Colonic mucosa (tissue), 4 donors: Measurements from ENCODE around the gene PRODH. TPM values are rescaled to one million over a fixed set of nuclear protein-coding genes. Genes with fewer than 3 reads are reported as not detected.
"Not testable (repeated sequence)": the region's sequence is repeated elsewhere in the genome, so short reads cannot be mapped to it uniquely, and the experiment has no call there.

Experiments used
- DNase-seq: peaks from one replicate; pipeline ENCODE4 v3.0.0-alpha.2; 2020
- H3K27ac ChIP-seq: fragments of 200-600 bp; one replicate; pipeline ENCODE4 v1.8.0; 2021
- H3K27me3 ChIP-seq: fragments of 200-600 bp; one replicate; pipeline ENCODE4 v1.8.0; 2021
- H3K36me3 ChIP-seq: fragments of 200-600 bp; one replicate; pipeline ENCODE4 v1.8.0; 2021
- H3K4me1 ChIP-seq: fragments of 200-600 bp; one replicate; pipeline ENCODE4 v1.8.0; 2021; ENCODE audit warnings: mild to moderate bottlenecking
- H3K4me3 ChIP-seq: fragments of 200-600 bp; one replicate; pipeline ENCODE4 v1.8.0; 2021
- H3K9ac ChIP-seq, 2 donors: one replicate each; pipeline ENCODE4 v1.7.0; 2013; ENCODE audit warnings: control low read depth in 2 of 2, low read depth in 2 of 2, low read length in 2 of 2
- H3K9me3 ChIP-seq: fragments of 200-600 bp; one replicate; pipeline ENCODE4 v1.8.0; 2021
- CTCF ChIP-seq: fragments of 200-600 bp; IDR thresholded peaks from one replicate; pipeline ENCODE4 v1.8.0; 2022; ENCODE audit warnings: antibody characterized with exemption, mild to moderate bottlenecking
- intact Hi-C: fragments of 100-400 bp; cut with DNase I; formaldehyde crosslinking; loops from one replicate; pipeline ENCODE4 v1.14.1; 2022
- total RNA-seq, 2 donors: library from RNA; stranded (reverse); fragmentation: NEBNext Ultra II Directional in 1 of 2; extraction: Animal tissue kit (Norgen Biotek cat#: 25700) in 1 of 2; gene quantifications; one replicate each; pipeline ENCODE4 v1.2.1, GENCODE V29; 2021
- donor health status: healthy.
- donor health status: DM: no; HTN: no; CAD: no.
- donor health status: DM: no; HTN: no; CAD: no.

The PRODH gene
- total RNA-seq, 2 donors from 2014 or later = 11.1 to 11.6 TPM

- DNase-seq, H3K4me1 ChIP-seq, H3K9me3 ChIP-seq, H3K27ac ChIP-seq, H3K4me3 ChIP-seq, H3K27me3 ChIP-seq, H3K36me3 ChIP-seq, H3K9ac ChIP-seq: not testable (repeated sequence)
- intact Hi-C loops = loop anchor here (5.0 kb wide), 1 partner anchor 674 kb away; no protein-coding TSS in a partner anchor
These were observed 22.2 kb upstream of the PRODH start for GRCh38 chr22:18958321-18958705.

GRCh38 chr22:18957621-18958320 is 21.7 kb upstream of the PRODH start:
- not testable (repeated sequence) for DNase-seq, H3K4me1 ChIP-seq, H3K27me3 ChIP-seq, H3K4me3 ChIP-seq, H3K9ac ChIP-seq, H3K9me3 ChIP-seq, H3K36me3 ChIP-seq, H3K27ac ChIP-seq
- intact Hi-C loops = loop anchor here (5.0 kb wide), 1 partner anchor 675 kb away; no protein-coding TSS in a partner anchor

GRCh38 chr22:18956956-18957355 is 20.9 kb upstream of the PRODH start:
- H3K9ac ChIP-seq, H3K4me3 ChIP-seq, H3K27me3 ChIP-seq, H3K9me3 ChIP-seq, DNase-seq, H3K36me3 ChIP-seq, H3K27ac ChIP-seq, H3K4me1 ChIP-seq: not testable (repeated sequence)
- intact Hi-C loops = loop anchor here (5.0 kb wide), 1 partner anchor 675 kb away; no protein-coding TSS in a partner anchor

GRCh38 chr22:18956121-18956895 is 20.2 kb upstream of the PRODH start:
- H3K4me1 ChIP-seq, H3K9me3 ChIP-seq, H3K27ac ChIP-seq, H3K27me3 ChIP-seq, H3K4me3 ChIP-seq, DNase-seq, H3K9ac ChIP-seq, H3K36me3 ChIP-seq: not testable (repeated sequence)
- intact Hi-C loops = loop anchor here (5.0 kb wide), 1 partner anchor 676 kb away; no protein-coding TSS in a partner anchor

GRCh38 chr22:18955696-18956095 is 19.6 kb upstream of the PRODH start:
- intact Hi-C loops = loop anchor here (5.0 kb wide), 1 partner anchor 677 kb away; no protein-coding TSS in a partner anchor
- H3K4me3 ChIP-seq = no peak overlapping the region
- no peaks in the 10 kb centered on the region for H3K4me1 ChIP-seq
- TF ChIP-seq CTCF = no peak
- DNase-seq = no peak
- H3K27me3 ChIP-seq = no peaks in the 10 kb centered on the region
- no peaks in the 10 kb centered on the region for H3K36me3 ChIP-seq
- no peak overlapping the region for H3K9ac ChIP-seq
- no peaks in the 10 kb centered on the region for H3K9me3 ChIP-seq
- H3K27ac ChIP-seq = no peak overlapping the region

GRCh38 chr22:18954990-18955571 is 19.0 kb upstream of the PRODH start:
- intact Hi-C loops = loop anchor here (5.0 kb wide), 1 partner anchor 677 kb away; no protein-coding TSS in a partner anchor
- no peak overlapping the region for H3K27ac ChIP-seq
- no peaks in the 10 kb centered on the region for H3K36me3 ChIP-seq
- H3K27me3 ChIP-seq = no peaks in the 10 kb centered on the region
- TF ChIP-seq CTCF = no peak
- H3K4me3 ChIP-seq = no peak overlapping the region
- H3K4me1 ChIP-seq = no peaks in the 10 kb centered on the region
- DNase-seq = no peak
- no peaks in the 10 kb centered on the region for H3K9me3 ChIP-seq
- no peak overlapping the region for H3K9ac ChIP-seq

GRCh38 chr22:18954303-18954989 is 18.4 kb upstream of the PRODH start:
- intact Hi-C loops, H3K9ac ChIP-seq, H3K27me3 ChIP-seq, H3K9me3 ChIP-seq, H3K4me1 ChIP-seq, H3K36me3 ChIP-seq, H3K4me3 ChIP-seq, H3K27ac ChIP-seq: not testable (repeated sequence)
- DNase-seq = peak; percentile 55
- TF ChIP-seq CTCF = peak; percentile 78

- H3K4me3 ChIP-seq, DNase-seq, H3K9ac ChIP-seq, H3K9me3 ChIP-seq, H3K27me3 ChIP-seq, H3K36me3 ChIP-seq, intact Hi-C loops, H3K4me1 ChIP-seq, H3K27ac ChIP-seq: not testable (repeated sequence)
These were observed 17.0 kb upstream of the PRODH start for GRCh38 chr22:18953128-18953527.
